MM.1S (cell line): ENCODE results near the gene CABP4.

Source experiments
- CTCF ChIP-seq: fragments of 300-600 bp; sonication (generic); IDR thresholded peaks from 2 replicates; pipeline ENCODE4 v1.5.1; 2016; ENCODE audit warnings: antibody characterized with exemption, low read length, mixed read lengths
- EZH2 ChIP-seq: fragments of 300-600 bp; sonication (generic); optimal IDR thresholded peaks from 2 replicates; pipeline ENCODE3; 2017; ENCODE audit warnings: low read depth, mild to moderate bottlenecking, antibody characterized with exemption, low read length, mixed read lengths
- EZH2phosphoT487 ChIP-seq: fragments of 300-600 bp; sonication (generic); IDR thresholded peaks from 2 replicates; pipeline ENCODE4 v1.6.1; 2018; ENCODE audit warnings: antibody characterized with exemption, low read length

GRCh38 chr11:67463680-67464410 lies 8.7 kb downstream of the CABP4 start:
- no peak for TF ChIP-seq EZH2phosphoT487
- TF ChIP-seq CTCF: no peak
- no peak for TF ChIP-seq EZH2
